HEK293 (cell line): Measurements from ENCODE around the gene ETNK1.

ENCODE experiments used
- CTCF ChIP-seq: fragments of 450-650 bp; formaldehyde crosslinking; IDR thresholded peaks from 2 replicates; pipeline ENCODE4 v1.5.1; 2016; ENCODE audit warnings: missing biosample characterization, missing genetic modification characterization
- SCRT2 ChIP-seq: fragments of 450-650 bp; formaldehyde crosslinking; IDR thresholded peaks from 2 replicates; pipeline ENCODE4 v1.5.1; 2016; ENCODE audit warnings: missing biosample characterization, missing genetic modification characterization
- SP7 ChIP-seq: fragments of 450-650 bp; formaldehyde crosslinking; IDR thresholded peaks from 2 replicates; pipeline ENCODE4 v1.5.1; 2016; ENCODE audit warnings: missing biosample characterization, missing genetic modification characterization
- ZNF10 ChIP-seq: fragments of 450-650 bp; formaldehyde crosslinking; IDR thresholded peaks from 2 replicates; pipeline ENCODE4 v1.5.1; 2017; ENCODE audit warnings: missing biosample characterization, missing genetic modification characterization

GRCh38 chr12:22610131-22610530 lies 14.8 kb upstream of the ETNK1 start:
- no peak for TF ChIP-seq CTCF (tag by site-specific recombination)
- no peak for TF ChIP-seq SP7 (tag by site-specific recombination)
- TF ChIP-seq ZNF10, result no peak
- no peak for TF ChIP-seq SCRT2 (tag by site-specific recombination)
